ENCODE data around the gene ARID3A.

The ARID3A gene

DNA sequence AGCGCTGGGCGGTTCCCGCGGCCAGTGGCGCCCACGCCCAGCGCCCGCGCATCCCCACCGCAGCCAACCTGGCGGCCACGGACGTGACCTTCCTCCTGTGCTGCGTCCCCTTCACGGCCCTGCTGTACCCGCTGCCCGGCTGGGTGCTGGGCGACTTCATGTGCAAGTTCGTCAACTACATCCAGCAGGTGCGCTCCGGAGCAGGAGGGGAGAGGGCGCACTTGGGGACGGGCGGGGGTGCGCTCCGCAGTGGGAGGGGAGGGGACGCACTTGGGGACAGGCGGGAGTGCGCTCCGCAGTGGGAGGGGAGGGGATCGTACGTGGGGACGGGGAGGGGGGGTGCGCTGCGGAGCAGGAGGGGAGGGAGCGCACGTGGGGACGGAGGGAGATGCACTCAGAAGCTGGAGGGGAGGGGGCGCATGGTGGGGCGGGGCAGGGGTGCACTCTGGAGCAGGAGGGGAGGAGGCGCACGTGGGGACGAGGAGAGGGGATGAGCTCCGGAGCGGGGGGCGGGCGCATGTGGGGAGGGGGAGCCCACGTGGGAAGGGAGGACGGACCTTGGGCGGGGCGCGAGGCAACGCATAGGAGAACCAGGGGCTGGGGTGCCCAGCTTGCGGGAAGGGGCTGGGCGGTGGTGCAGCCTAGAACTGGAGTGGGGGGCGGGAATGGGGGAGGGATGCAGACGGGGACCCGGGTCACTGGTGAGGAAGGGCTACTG is 7.2 kb upstream of the ARID3A start:
- H3K4me3 ChIP-seq (ENCODE audit: low read length): no peak overlapping the region
- H3K4me2 ChIP-seq (ENCODE audit: low read length): no peak overlapping the region
- no peak overlapping the region for H3K9ac ChIP-seq (ENCODE audit: low read depth, low read length)
- H3K36me3 ChIP-seq (ENCODE audit: insufficient read depth, low read length): no peaks in the 10 kb centered on the region
- H3K4me1 ChIP-seq (ENCODE audit: control insufficient read depth, insufficient read depth, low read length): peaks cover 15% of the 10 kb centered on the region
- H3K9me3 ChIP-seq (replicated peaks; ENCODE audit: low read length): no peaks in the 10 kb centered on the region
- peaks cover 34% of the 10 kb centered on the region for H3K27me3 ChIP-seq (ENCODE audit: control insufficient read depth, insufficient read depth, low read length)

DNA sequence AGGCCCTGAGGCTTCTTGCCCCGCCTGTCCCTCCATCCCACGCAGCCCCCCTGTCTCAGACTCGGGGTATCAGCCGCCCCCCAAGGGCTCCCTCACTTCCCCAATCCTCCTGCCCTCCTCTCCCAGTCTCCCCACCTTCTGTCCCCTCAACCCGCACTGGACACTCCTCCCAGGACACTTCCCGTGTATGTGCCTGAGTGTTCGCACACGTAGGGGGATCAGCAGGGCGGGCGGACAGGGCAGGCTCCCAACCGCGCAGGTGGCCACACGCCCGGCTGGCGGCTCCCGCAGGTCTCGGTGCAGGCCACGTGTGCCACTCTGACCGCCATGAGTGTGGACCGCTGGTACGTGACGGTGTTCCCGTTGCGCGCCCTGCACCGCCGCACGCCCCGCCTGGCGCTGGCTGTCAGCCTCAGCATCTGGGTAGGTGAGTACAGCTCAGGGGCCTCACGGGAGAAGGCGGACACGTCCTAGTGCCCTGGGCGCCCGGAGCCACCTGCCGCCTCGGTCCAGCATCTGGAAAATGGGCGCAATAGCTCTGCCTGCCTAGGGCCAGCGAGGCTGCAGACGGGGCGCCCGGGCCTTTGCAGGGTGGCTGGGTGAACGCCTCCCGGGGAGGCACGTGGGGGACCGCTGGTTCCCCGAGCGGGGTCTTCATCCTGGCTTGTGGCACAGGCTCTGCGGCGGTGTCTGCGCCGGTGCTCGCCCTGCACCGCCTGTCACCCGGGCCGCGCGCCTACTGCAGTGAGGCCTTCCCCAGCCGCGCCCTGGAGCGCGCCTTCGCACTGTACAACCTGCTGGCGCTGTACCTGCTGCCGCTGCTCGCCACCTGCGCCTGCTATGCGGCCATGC is 6.4 kb upstream of the ARID3A start:
- Histone ChIP-seq H3K27me3 (ENCODE audit: control insufficient read depth, insufficient read depth, low read length) (peaks cover 34% of the 10 kb centered on the region), H3K4me1 (ENCODE audit: control insufficient read depth, insufficient read depth, low read length) (peaks cover 13% of the 10 kb centered on the region), H3K9ac (ENCODE audit: low read depth, low read length) (no peak overlapping the region), H3K36me3 (ENCODE audit: insufficient read depth, low read length) (no peaks in the 10 kb centered on the region), H3K9me3 (replicated peaks; ENCODE audit: low read length) (no peaks in the 10 kb centered on the region), H3K4me3 (ENCODE audit: low read length) (no peak overlapping the region), H3K4me2 (ENCODE audit: low read length) (no peak overlapping the region)

DNA sequence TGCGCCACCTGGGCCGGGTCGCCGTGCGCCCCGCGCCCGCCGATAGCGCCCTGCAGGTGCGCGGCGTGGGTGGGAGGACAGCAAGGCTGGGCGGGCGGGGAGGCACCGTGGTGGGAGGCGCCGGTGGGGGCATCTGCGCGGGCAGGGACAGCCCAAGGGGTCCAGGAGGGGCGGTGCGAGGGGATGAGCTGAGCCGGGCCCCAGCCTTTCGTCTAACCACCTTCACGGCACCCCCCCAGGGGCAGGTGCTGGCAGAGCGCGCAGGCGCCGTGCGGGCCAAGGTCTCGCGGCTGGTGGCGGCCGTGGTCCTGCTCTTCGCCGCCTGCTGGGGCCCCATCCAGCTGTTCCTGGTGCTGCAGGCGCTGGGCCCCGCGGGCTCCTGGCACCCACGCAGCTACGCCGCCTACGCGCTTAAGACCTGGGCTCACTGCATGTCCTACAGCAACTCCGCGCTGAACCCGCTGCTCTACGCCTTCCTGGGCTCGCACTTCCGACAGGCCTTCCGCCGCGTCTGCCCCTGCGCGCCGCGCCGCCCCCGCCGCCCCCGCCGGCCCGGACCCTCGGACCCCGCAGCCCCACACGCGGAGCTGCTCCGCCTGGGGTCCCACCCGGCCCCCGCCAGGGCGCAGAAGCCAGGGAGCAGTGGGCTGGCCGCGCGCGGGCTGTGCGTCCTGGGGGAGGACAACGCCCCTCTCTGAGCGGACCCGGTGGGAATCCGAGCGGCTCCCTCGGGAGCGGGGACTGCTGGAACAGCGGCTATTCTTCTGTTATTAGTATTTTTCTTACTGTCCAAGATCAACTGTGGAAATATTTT is 5.6 kb upstream of the ARID3A start:
- Histone ChIP-seq H3K9me3 (replicated peaks; ENCODE audit: low read length) (no peaks in the 10 kb centered on the region), H3K4me2 (ENCODE audit: low read length) (peak overlapping the region; percentile 63), H3K9ac (ENCODE audit: low read depth, low read length) (no peak overlapping the region), H3K36me3 (ENCODE audit: insufficient read depth, low read length) (no peaks in the 10 kb centered on the region), H3K27me3 (ENCODE audit: control insufficient read depth, insufficient read depth, low read length) (peaks cover 34% of the 10 kb centered on the region), H3K4me3 (ENCODE audit: low read length) (no peak overlapping the region), H3K4me1 (ENCODE audit: control insufficient read depth, insufficient read depth, low read length) (peaks cover 19% of the 10 kb centered on the region)

DNA sequence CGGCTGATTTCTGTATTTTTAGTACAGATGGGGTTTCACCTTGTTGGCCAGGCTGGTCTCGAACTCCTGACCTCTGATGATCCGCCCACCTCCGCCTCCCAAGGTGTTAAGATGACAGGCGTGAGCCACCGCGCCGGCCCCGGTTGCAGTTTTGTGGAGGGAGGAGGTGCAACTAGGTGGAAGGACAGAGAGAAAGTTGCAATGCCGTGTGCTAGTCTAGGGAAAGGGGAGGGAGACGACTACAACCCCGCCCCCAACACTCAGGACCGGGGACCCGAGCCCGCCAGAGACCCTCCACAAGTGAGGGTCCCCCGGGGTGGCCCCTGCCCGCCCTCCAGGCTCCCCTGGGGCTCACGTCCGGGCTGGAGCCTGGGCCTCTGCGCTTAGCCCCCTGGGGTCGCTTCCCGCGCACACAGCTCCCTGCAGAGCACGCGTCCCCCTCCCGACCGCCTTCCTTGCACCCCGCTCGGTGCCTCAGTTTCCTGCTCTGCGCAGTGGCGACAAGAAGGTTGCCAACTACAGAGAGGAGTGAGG is 1.2 kb upstream of the ARID3A start:
- Histone ChIP-seq H3K4me2 (ENCODE audit: low read length) (peak overlapping the region; percentile 89), H3K36me3 (ENCODE audit: insufficient read depth, low read length) (peaks cover 4% of the 10 kb centered on the region), H3K9me3 (replicated peaks; ENCODE audit: low read length) (no peaks in the 10 kb centered on the region), H3K9ac (ENCODE audit: low read depth, low read length) (peak overlapping the region; percentile 85), H3K4me1 (ENCODE audit: control insufficient read depth, insufficient read depth, low read length) (peaks cover 8% of the 10 kb centered on the region), H3K27me3 (ENCODE audit: control insufficient read depth, insufficient read depth, low read length) (peaks cover 13% of the 10 kb centered on the region), H3K4me3 (ENCODE audit: low read length) (peak overlapping the region; percentile 93)

DNA sequence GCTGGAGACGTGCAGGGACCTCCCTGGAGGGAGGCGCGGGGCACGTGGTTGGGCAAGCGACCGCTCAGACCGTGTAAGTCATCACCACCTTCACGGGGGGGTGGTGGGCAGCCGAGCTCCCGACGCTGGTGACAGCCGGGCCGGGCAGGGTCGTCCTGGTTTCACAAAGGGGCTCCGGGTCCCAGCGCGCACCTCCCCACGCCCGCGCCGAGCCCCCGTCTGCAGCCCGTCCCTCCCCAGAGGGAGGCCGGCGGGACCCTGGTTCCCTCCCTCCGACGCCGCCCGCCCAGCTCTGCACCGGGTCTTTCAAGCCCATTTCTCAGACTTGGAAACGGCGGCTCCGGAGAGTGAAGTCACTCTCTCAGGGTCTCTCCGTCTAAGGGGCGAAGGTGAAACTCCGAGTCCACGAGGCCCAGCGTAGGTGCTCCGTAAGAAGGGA is 729 bp upstream of the ARID3A start:
- H3K4me1 ChIP-seq (ENCODE audit: control insufficient read depth, insufficient read depth, low read length): peaks cover 8% of the 10 kb centered on the region
- peak overlapping the region; percentile 85 for H3K9ac ChIP-seq (ENCODE audit: low read depth, low read length)
- no peaks in the 10 kb centered on the region for H3K9me3 ChIP-seq (replicated peaks; ENCODE audit: low read length)
- H3K27me3 ChIP-seq (ENCODE audit: control insufficient read depth, insufficient read depth, low read length): peaks cover 9% of the 10 kb centered on the region
- peak overlapping the region; percentile 93 for H3K4me3 ChIP-seq (ENCODE audit: low read length)
- peaks cover 7% of the 10 kb centered on the region for H3K36me3 ChIP-seq (ENCODE audit: insufficient read depth, low read length)
- peak overlapping the region; percentile 89 for H3K4me2 ChIP-seq (ENCODE audit: low read length)

DNA sequence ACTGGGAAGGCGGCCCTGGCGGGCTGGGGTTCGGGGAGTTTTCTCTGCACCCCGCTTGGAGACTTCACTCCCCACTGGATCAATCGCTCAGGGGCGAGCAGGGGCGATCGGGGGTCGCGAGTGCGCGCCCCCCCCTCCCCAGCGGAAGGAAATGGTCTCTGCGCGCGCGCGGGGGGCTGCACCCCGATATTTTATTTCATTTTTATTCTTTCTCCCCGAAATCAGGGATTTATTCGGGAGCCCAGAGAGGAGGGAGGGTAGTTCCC is 421 bp downstream of the ARID3A start:
- Histone ChIP-seq H3K4me1 (ENCODE audit: control insufficient read depth, insufficient read depth, low read length) (peaks cover 8% of the 10 kb centered on the region), H3K9ac (ENCODE audit: low read depth, low read length) (peak overlapping the region; percentile 86), H3K4me3 (ENCODE audit: low read length) (peak overlapping the region; percentile 93)

DNA sequence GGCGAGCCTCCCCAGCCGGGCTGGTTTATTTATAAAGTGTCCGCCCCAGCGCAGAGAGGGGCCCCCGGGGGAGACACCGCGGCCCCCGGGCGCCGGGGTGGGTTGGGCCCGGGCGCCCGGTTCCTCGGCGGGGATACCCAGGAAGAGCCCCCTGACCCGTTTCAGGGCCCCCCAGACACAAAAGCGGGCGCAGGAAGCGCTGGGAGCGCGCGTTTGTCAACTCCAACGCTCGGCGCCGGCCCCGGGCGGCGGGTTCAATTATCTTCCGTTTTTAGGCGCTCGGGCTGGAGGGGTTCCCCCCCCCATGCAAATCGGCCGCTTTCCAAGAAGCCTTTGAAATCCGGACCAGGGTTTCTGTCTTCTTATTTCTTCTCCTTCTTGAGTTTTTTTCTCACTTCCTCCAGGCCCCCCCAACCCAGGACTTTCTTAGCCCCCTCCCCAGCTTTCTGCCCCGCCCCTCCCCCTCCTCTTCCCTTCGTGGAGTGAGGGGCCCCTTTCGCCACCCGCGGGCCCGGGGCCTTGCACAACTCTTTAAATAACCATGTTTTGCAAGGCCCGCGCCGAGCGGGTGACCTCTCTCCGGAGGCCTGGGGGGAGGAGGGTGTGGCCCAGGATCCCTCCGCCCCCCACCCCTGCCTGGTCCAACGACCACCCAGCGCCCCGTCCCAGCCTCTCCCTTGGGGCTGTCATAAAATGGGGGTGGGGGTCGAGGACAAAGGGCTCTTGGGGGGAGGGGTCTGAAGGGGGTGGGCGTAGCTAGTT is 935 bp downstream of the ARID3A start:
- Histone ChIP-seq H3K4me2 (ENCODE audit: low read length) (peak overlapping the region; percentile 89), H3K9ac (ENCODE audit: low read depth, low read length) (peak overlapping the region; percentile 86), H3K27me3 (ENCODE audit: control insufficient read depth, insufficient read depth, low read length) (no peaks in the 10 kb centered on the region), H3K36me3 (ENCODE audit: insufficient read depth, low read length) (peaks cover 7% of the 10 kb centered on the region), H3K4me1 (ENCODE audit: control insufficient read depth, insufficient read depth, low read length) (peaks cover 7% of the 10 kb centered on the region), H3K4me3 (ENCODE audit: low read length) (peak overlapping the region; percentile 93), H3K9me3 (replicated peaks; ENCODE audit: low read length) (no peaks in the 10 kb centered on the region)

More for the DNA sequence above, 421 bp downstream of the ARID3A start:
- Histone ChIP-seq H3K36me3 (ENCODE audit: insufficient read depth, low read length) (peaks cover 7% of the 10 kb centered on the region), H3K4me2 (ENCODE audit: low read length) (peak overlapping the region; percentile 89), H3K9me3 (replicated peaks; ENCODE audit: low read length) (no peaks in the 10 kb centered on the region), H3K27me3 (ENCODE audit: control insufficient read depth, insufficient read depth, low read length) (peaks cover 1% of the 10 kb centered on the region)

DNA sequence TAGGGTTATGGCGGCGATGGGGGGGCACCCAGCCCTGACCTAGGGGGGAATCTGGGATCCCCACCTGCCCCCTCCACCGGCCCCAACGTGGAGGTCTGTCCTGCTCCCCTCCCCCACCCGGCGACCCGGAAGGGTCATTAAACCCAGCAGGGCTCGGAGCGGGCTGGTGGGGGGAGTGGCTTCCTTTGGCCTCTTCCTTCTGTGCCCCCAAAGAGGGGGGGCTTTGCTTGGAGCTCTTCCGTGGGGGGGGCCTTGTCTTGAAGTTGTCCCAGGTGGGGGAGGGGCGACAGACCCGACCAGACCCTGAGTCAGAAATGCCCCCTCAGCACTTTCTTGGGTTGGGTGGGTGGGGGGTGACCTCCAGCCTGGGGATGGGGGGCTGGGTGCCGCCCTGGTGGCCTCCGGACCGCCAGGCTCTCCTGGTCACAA is 1.5 kb downstream of the ARID3A start:
- Histone ChIP-seq H3K4me2 (ENCODE audit: low read length) (peak overlapping the region; percentile 89), H3K27me3 (ENCODE audit: control insufficient read depth, insufficient read depth, low read length) (no peaks in the 10 kb centered on the region), H3K4me1 (ENCODE audit: control insufficient read depth, insufficient read depth, low read length) (peaks cover 6% of the 10 kb centered on the region), H3K36me3 (ENCODE audit: insufficient read depth, low read length) (peaks cover 7% of the 10 kb centered on the region), H3K9me3 (replicated peaks; ENCODE audit: low read length) (no peaks in the 10 kb centered on the region), H3K4me3 (ENCODE audit: low read length) (peak overlapping the region; percentile 93), H3K9ac (ENCODE audit: low read depth, low read length) (no peak overlapping the region)

DNA sequence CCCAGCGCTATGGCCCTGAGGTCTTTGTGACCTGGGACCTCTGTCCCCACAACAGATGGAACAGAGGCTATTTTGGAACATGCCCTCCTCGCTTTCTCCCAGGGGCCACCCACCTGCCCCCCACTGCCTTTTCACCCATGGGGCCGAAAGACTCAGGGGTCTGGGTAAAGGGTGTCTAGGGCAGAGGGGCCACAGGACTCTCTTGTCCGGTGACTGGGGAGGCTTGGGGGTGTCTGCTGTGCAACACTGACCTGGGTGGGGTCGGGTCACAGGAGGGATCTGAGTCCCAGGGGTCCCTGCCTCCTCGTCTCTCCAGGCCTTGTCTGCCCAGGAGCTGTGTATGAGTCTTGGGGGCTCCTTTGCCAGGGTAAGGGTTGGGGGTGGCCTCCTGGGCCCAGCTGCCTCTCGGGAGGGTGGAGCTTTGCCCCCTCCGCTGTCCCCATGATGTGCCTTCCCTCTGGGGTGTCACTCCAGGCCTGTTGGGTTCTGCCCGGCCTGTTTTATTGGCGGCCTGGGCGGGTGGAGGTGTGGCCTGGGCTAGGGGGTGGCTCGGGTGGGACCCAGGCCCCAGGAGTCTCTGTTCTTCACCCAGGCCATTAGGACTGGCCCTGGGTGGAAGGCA is 2.1 kb downstream of the ARID3A start:
- H3K36me3 ChIP-seq (ENCODE audit: insufficient read depth, low read length): peaks cover 12% of the 10 kb centered on the region
- H3K9me3 ChIP-seq (replicated peaks; ENCODE audit: low read length): no peaks in the 10 kb centered on the region
- peak overlapping the region; percentile 89 for H3K4me2 ChIP-seq (ENCODE audit: low read length)
- no peaks in the 10 kb centered on the region for H3K27me3 ChIP-seq (ENCODE audit: control insufficient read depth, insufficient read depth, low read length)
- H3K4me3 ChIP-seq (ENCODE audit: low read length): no peak overlapping the region
- no peak overlapping the region for H3K9ac ChIP-seq (ENCODE audit: low read depth, low read length)
- H3K4me1 ChIP-seq (ENCODE audit: control insufficient read depth, insufficient read depth, low read length): peaks cover 11% of the 10 kb centered on the region

DNA sequence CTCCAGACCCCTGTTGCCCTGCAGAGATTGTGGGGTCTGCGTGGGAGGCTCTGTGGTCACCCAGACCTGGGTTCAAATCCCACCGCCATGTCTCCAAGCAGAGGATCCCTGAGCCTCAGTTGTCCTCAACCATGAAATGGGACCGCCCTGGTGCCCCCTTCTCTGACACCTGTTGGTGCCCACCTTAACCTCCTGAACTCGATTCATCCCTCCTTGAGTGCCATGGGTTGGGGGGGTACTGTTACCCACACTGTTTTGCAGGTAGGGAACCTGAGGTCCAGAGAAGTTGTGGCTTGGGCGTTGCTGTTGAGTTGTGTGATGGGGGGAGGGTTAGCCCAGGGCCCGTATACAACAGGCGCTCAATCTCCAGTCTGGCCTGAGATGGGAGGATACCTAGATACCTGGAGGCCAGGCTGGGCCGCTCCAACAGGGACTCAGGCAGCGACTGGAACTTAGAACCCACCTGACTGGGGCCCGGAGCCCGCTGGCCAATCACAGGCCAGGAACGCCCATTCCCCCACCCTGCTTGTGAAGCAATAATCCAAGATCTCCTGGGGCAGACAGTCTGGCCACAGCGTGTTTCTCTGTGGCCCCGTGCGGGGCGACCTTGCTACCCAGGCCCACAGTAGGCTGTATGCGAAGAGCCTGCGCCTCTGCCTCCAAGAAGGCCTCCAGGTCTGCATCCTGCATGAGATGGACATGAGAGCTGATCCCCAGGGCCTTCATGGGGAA is 2.8 kb downstream of the ARID3A start:
- H3K4me1 ChIP-seq (ENCODE audit: control insufficient read depth, insufficient read depth, low read length): peaks cover 19% of the 10 kb centered on the region
- no peaks in the 10 kb centered on the region for H3K9me3 ChIP-seq (replicated peaks; ENCODE audit: low read length)
- peaks cover 14% of the 10 kb centered on the region for H3K36me3 ChIP-seq (ENCODE audit: insufficient read depth, low read length)
- no peak overlapping the region for H3K4me3 ChIP-seq (ENCODE audit: low read length)
- no peaks in the 10 kb centered on the region for H3K27me3 ChIP-seq (ENCODE audit: control insufficient read depth, insufficient read depth, low read length)
- no peak overlapping the region for H3K9ac ChIP-seq (ENCODE audit: low read depth, low read length)
- H3K4me2 ChIP-seq (ENCODE audit: low read length): no peak overlapping the region
